ENCODE results near the gene YLPM1. TPM values are rescaled to one million over a fixed set of nuclear protein-coding genes. Genes with fewer than 3 reads are reported as not detected.

Gene YLPM1
- total RNA-seq = 43.8 and 44.5 TPM in 2 replicates

- H3K4me3 ChIP-seq (ENCODE audit: low read depth, low read length) = peak within 1 kb of the TSS; percentile 88
- peak; percentile 97 for DNase-seq (ENCODE audit: low read depth)
- TF ChIP-seq, protein P1, sequence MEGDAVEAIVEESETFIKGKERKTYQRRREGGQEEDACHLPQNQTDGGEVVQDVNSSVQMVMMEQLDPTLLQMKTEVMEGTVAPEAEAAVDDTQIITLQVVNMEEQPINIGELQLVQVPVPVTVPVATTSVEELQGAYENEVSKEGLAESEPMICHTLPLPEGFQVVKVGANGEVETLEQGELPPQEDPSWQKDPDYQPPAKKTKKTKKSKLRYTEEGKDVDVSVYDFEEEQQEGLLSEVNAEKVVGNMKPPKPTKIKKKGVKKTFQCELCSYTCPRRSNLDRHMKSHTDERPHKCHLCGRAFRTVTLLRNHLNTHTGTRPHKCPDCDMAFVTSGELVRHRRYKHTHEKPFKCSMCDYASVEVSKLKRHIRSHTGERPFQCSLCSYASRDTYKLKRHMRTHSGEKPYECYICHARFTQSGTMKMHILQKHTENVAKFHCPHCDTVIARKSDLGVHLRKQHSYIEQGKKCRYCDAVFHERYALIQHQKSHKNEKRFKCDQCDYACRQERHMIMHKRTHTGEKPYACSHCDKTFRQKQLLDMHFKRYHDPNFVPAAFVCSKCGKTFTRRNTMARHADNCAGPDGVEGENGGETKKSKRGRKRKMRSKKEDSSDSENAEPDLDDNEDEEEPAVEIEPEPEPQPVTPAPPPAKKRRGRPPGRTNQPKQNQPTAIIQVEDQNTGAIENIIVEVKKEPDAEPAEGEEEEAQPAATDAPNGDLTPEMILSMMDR (IDR thresholded peaks at IDR 0.05; ENCODE audit: insufficient read depth, low read depth, low read length) = peak; percentile 42
Observed at GRCh38 chr14:74762917-74763802, at the start of gene YLPM1. YLPM1 (plus strand) TSS chr14:74763316; CDS start chr14:74763490, 174 bp downstream.

- no peak for DNase-seq (ENCODE audit: low read depth)
- TF ChIP-seq, protein P1 (IDR thresholded peaks at IDR 0.05; ENCODE audit: insufficient read depth, low read depth, low read length) = no peak
- peak overlapping the region; percentile 98 for H3K4me3 ChIP-seq (ENCODE audit: low read depth, low read length)
Observed at GRCh38 chr14:74713395-74713735, 49.8 kb upstream of the YLPM1 start.

DNA sequence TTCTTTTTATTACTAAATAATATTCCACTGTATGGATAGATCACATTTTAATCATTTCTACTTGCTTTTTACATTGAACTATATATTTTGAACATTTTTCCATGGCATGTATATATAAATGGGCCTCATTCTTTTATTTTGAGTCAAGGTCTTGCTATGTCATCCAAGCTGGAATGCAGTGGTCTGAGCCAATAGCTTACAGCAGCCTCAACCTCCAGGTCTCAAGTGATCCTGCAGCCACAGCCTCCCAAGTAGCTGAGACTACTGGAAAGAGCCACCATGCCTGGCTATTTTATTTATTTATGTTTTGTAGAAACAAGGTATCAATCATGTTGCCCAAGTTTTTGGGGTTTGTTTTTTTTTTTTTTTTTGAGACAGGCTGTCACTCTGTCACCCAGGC lies 42.6 kb upstream of the YLPM1 start:
- H3K4me3 ChIP-seq (ENCODE audit: low read depth, low read length) = no peak overlapping the region
- TF ChIP-seq, protein P1 (IDR thresholded peaks at IDR 0.05; ENCODE audit: insufficient read depth, low read depth, low read length) = no peak
- DNase-seq (ENCODE audit: low read depth) = no peak

DNA sequence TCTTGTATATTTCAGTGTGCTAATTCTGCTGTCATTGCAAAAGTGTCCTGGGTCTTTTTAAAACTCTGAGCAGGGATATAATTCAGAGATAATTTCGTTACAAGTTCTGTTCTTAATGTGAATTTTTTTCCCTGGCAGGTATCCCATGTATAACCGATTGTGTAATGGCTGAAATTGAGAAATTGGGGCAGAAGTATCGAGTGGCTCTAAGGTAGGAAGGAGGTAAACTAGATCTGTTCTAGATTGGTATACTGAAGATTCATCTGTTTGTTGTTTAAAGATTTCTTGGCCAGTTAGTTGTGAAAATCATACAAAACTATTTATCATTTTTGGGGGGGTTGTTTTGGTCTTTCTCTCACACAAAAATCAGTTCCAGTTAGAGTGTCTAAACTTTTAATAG lies 40.0 kb upstream of the YLPM1 start:
- TF ChIP-seq, protein P1 (IDR thresholded peaks at IDR 0.05; ENCODE audit: insufficient read depth, low read depth, low read length) = no peak

GRCh38 chr14:74732387-74732786 lies 30.7 kb upstream of the YLPM1 start:
- no peak for DNase-seq (ENCODE audit: low read depth)
- no peak overlapping the region for H3K4me3 ChIP-seq (ENCODE audit: low read depth, low read length)
- TF ChIP-seq, protein P1 (IDR thresholded peaks at IDR 0.05; ENCODE audit: insufficient read depth, low read depth, low read length) = no peak

More for the DNA sequence above, 40.0 kb upstream of the YLPM1 start:
- no peak overlapping the region for H3K4me3 ChIP-seq (ENCODE audit: low read depth, low read length)
- no peak for DNase-seq (ENCODE audit: low read depth)

DNA sequence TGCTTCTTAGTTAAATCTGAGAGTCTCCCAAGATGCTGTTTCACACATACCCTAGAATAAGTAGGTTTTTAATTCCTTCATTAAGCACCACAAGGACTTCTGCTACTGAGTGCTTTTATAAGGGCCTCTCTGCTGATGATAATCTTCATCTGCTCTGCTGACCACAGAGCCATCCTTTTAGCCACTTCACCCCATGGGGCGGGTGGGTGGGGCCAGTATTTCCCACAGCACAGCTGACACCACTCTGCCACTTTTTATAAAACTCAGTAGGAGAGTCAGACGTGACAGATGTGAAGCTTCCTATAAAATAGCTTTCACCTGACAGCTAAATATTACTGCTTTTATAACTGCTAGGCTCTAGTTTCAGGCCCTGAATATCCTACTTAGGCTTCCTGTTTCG lies 29.9 kb upstream of the YLPM1 start:
- TF ChIP-seq, protein P1 (IDR thresholded peaks at IDR 0.05; ENCODE audit: insufficient read depth, low read depth, low read length) = no peak
- H3K4me3 ChIP-seq (ENCODE audit: low read depth, low read length) = no peak overlapping the region
- peak; percentile 4 for DNase-seq (ENCODE audit: low read depth)

Data from fibroblast of villous mesenchyme (primary cell).